Measurements from ENCODE around the gene LONP2. TPM values are rescaled to one million over a fixed set of nuclear protein-coding genes. Genes with fewer than 3 reads are reported as not detected.

LONP2 gene
- total and polyA plus RNA-seq, 2 of the 13 experiments (the other 11 are each of a cell fraction or from before 2014, with no cell fraction given): 39.2 to 63.3 TPM

DNA sequence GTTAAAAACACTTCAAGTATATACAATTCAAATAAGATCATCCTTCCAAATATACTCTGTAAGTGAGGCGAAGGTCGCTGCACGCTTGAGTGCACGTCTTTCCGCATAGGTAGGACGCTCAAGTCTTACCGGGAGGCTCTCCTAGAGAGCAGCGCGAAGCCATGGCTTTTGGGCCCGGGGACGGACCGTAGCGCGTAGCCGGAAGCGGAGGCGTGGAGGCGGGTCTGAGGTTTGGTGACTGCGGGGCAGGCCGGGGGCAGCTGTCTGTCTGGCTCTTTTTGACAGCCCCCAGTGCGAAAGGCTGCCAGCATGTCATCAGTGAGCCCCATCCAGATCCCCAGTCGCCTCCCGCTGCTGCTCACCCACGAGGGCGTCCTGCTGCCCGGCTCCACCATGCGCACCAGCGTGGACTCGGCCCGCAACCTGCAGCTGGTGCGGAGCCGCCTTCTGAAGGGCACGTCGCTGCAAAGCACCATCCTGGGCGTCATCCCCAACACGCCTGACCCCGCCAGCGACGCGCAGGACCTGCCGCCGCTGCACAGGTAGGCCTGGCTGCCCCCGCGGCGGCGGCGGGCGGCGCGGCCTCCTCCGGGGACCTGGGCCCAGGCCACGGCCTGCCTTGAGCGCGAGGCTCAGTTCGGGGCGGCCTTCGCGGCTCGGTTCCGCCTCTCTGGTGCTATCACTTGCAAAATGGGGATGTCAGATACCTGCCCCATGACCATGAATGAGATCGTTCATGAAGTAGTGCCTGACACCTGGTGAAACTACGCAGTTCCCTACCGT, at the start of gene LONP2 (continued):
- TF ChIP-seq, protein P1, sequence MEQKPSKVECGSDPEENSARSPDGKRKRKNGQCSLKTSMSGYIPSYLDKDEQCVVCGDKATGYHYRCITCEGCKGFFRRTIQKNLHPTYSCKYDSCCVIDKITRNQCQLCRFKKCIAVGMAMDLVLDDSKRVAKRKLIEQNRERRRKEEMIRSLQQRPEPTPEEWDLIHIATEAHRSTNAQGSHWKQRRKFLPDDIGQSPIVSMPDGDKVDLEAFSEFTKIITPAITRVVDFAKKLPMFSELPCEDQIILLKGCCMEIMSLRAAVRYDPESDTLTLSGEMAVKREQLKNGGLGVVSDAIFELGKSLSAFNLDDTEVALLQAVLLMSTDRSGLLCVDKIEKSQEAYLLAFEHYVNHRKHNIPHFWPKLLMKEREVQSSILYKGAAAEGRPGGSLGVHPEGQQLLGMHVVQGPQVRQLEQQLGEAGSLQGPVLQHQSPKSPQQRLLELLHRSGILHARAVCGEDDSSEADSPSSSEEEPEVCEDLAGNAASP (CRISPR knock-in tag; IDR thresholded peaks at IDR 0.05; ENCODE audit: borderline replicate concordance): peak; percentile 83; the same call in 1 of the 2 replicates
- TF ChIP-seq, protein P2, sequence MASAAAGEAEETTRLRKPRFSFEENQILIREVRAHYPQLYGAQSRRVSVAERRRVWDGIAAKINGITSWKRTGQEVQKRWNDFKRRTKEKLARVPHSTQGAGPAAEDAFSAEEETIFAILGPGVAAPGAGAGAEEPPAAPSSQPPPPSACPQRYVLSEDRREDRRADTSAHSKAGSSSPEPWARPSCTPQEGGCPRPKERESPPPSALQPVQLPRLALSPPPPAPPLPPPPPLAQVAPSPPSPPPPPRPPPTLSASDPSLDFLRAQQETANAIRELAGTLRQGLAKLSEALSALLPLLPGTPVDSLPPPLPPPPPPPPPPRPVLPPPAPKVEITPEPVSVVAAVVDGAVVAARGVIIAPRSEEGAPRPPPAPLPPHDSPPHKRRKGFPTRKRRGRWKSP (CRISPR knock-in tag; IDR thresholded peaks at IDR 0.05): 0 out of 2 replicates have a peak, but pooled peaks have one; percentile 32
- peak; percentile 73; the same call in 1 of the 2 replicates for TF ChIP-seq HNRNPL (IDR thresholded peaks at IDR 0.05; ENCODE audit: low read depth, low read length)
- no peak for TF ChIP-seq MIER2 (CRISPR knock-in tag; IDR thresholded peaks at IDR 0.05)
- no peak; the same call in 1 of the 2 replicates for TF ChIP-seq ZNF263 (CRISPR knock-in tag; IDR thresholded peaks at IDR 0.05)
- TF ChIP-seq ZNF816 (CRISPR knock-in tag; IDR thresholded peaks at IDR 0.05; ENCODE audit: borderline replicate concordance): peak; percentile 88; the same call in 1 of the 2 replicates
- peak; percentile 86; the same call in 1 of the 2 replicates for TF ChIP-seq ZNF619 (CRISPR knock-in tag; IDR thresholded peaks at IDR 0.05)
- TF ChIP-seq, protein P3, sequence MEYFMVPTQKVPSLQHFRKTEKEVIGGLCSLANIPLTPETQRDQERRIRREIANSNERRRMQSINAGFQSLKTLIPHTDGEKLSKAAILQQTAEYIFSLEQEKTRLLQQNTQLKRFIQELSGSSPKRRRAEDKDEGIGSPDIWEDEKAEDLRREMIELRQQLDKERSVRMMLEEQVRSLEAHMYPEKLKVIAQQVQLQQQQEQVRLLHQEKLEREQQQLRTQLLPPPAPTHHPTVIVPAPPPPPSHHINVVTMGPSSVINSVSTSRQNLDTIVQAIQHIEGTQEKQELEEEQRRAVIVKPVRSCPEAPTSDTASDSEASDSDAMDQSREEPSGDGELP (IDR thresholded peaks at IDR 0.05; ENCODE audit: borderline replicate concordance, low read depth): peak; percentile 89
- no peak for TF ChIP-seq KAT2B (IDR thresholded peaks at IDR 0.05; ENCODE audit: borderline replicate concordance, low read depth, low read length)
- TF ChIP-seq ZNF839 (CRISPR knock-in tag; IDR thresholded peaks at IDR 0.05; ENCODE audit: borderline replicate concordance): peak; percentile 48; the same call in 1 of the 2 replicates
- TF ChIP-seq CREM (IDR thresholded peaks at IDR 0.05): peak; percentile 94
- peak; percentile 71 for TF ChIP-seq CREM (CRISPR knock-in tag; IDR thresholded peaks at IDR 0.05)
- peak; percentile 96 for TF ChIP-seq ATF7-NPFF (CRISPR knock-in tag; IDR thresholded peaks at IDR 0.05; ENCODE audit: low read depth)
- no peak for TF ChIP-seq ZSCAN30 (CRISPR knock-in tag; IDR thresholded peaks at IDR 0.05)
- TF ChIP-seq, protein P4, sequence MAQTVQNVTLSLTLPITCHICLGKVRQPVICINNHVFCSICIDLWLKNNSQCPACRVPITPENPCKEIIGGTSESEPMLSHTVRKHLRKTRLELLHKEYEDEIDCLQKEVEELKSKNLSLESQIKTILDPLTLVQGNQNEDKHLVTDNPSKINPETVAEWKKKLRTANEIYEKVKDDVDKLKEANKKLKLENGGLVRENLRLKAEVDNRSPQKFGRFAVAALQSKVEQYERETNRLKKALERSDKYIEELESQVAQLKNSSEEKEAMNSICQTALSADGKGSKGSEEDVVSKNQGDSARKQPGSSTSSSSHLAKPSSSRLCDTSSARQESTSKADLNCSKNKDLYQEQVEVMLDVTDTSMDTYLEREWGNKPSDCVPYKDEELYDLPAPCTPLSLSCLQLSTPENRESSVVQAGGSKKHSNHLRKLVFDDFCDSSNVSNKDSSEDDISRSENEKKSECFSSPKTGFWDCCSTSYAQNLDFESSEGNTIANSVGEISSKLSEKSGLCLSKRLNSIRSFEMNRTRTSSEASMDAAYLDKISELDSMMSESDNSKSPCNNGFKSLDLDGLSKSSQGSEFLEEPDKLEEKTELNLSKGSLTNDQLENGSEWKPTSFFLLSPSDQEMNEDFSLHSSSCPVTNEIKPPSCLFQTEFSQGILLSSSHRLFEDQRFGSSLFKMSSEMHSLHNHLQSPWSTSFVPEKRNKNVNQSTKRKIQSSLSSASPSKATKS (CRISPR knock-in tag; IDR thresholded peaks at IDR 0.05): peak; percentile 14; the same call in 1 of the 2 replicates
- no peak for TF ChIP-seq SMYD3 (CRISPR knock-in tag; IDR thresholded peaks at IDR 0.05)
- TF ChIP-seq, protein P5, sequence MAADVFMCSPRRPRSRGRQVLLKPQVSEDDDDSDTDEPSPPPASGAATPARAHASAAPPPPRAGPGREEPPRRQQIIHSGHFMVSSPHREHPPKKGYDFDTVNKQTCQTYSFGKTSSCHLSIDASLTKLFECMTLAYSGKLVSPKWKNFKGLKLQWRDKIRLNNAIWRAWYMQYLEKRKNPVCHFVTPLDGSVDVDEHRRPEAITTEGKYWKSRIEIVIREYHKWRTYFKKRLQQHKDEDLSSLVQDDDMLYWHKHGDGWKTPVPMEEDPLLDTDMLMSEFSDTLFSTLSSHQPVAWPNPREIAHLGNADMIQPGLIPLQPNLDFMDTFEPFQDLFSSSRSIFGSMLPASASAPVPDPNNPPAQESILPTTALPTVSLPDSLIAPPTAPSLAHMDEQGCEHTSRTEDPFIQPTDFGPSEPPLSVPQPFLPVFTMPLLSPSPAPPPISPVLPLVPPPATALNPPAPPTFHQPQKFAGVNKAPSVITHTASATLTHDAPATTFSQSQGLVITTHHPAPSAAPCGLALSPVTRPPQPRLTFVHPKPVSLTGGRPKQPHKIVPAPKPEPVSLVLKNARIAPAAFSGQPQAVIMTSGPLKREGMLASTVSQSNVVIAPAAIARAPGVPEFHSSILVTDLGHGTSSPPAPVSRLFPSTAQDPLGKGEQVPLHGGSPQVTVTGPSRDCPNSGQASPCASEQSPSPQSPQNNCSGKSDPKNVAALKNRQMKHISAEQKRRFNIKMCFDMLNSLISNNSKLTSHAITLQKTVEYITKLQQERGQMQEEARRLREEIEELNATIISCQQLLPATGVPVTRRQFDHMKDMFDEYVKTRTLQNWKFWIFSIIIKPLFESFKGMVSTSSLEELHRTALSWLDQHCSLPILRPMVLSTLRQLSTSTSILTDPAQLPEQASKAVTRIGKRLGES (CRISPR knock-in tag; IDR thresholded peaks at IDR 0.05; ENCODE audit: borderline replicate concordance): 0 out of 2 replicates have a peak, but pooled peaks have one; percentile 48
